A549 (cell line): ENCODE data around the gene NDUFB10. TPM values are rescaled to one million over a fixed set of nuclear protein-coding genes. Genes with fewer than 3 reads are reported as not detected.

Experiments
- ATAC-seq, 2 experiments: fragments of 200-7000 bp in 1 of 2; fragments of >200 bp in 1 of 2; cut with Nextera tagmentation in 1 of 2; cut with Tn5 transposase in 1 of 2; 3 replicates each; pipeline versions ENCODE4 v1.8.0 to v1.9.1; 2018 to 2020; ENCODE audit warnings: mild to moderate bottlenecking in 1 of 2, moderate library complexity in 1 of 2
- CTCF ChIA-PET: fragments of 300-600 bp; sonication (Branson Sonifier 250); formaldehyde crosslinking; extraction: SDS; loops from one replicate; lab custom pipeline; 2021; ENCODE audit warnings: antibody characterized with exemption, inconsistent platforms; lab: Yijun Ruan, JAX
- POLR2A ChIA-PET: fragments of 350-600 bp; formaldehyde crosslinking; extraction: SDS; loops from one replicate; lab custom pipeline; 2021; ENCODE audit warnings: antibody characterized with exemption, inconsistent platforms; lab: Yijun Ruan, JAX
- DNase-seq, 2 experiments: peaks; one replicate each; pipeline versions ENCODE4 v3.0.0 to v3.0.0-alpha.2; 2011 to 2016; ENCODE audit warnings: low read depth in 1 of 2, low spot score in 1 of 2
- FAIRE-seq: peaks from 2 replicates; lab custom pipeline; 2011; peaks lifted over from hg19 to GRCh38; lab: Jason Lieb, UNC
- H3K27ac ChIP-seq, 2 experiments: fragments of >200 bp; sonication (Bioruptor Twin); formaldehyde crosslinking; 3 replicates each; pipeline ENCODE4 v1.5.1; 2016 to 2017
- H3K4me1 ChIP-seq: fragments of >200 bp; sonication (Bioruptor Twin); formaldehyde crosslinking; 3 replicates; pipeline ENCODE4 v1.6.1; 2016
- H3K4me2 ChIP-seq: fragments of >200 bp; sonication (Bioruptor Twin); formaldehyde crosslinking; 3 replicates; pipeline ENCODE4 v1.6.1; 2016
- H3K4me3 ChIP-seq: fragments of >200 bp; sonication (Bioruptor Twin); formaldehyde crosslinking; 3 replicates; pipeline ENCODE4 v1.5.1; 2016
- H3K9me3 ChIP-seq: fragments of >200 bp; sonication (Bioruptor Twin); formaldehyde crosslinking; 3 replicates; pipeline ENCODE4 v1.6.1; 2016
- BHLHE40 ChIP-seq: IDR thresholded peaks from 2 replicates; pipeline ENCODE4 v1.6.1; 2012; ENCODE audit warnings: low read depth, low read length, inconsistent platforms
- CBX2 ChIP-seq: fragments of 200-600 bp; sonication (generic); IDR thresholded peaks from 2 replicates; pipeline ENCODE4 v1.6.1; 2016; ENCODE audit warnings: low read depth, mild to moderate bottlenecking, borderline replicate concordance
- CBX8 ChIP-seq: fragments of 200-600 bp; sonication (generic); IDR thresholded peaks from 2 replicates; pipeline ENCODE4 v1.6.1; 2016
- CEBPB ChIP-seq, 2 experiments: fragments of >200 bp in 1 of 2; sonication (Bioruptor Twin) in 1 of 2; formaldehyde crosslinking in 1 of 2; IDR thresholded peaks; 2 replicates each; pipeline ENCODE4 v1.6.1; 2012 to 2016
- EHF ChIP-seq: fragments of 250-450 bp; sonication (Bioruptor Pico); IDR thresholded peaks from 2 replicates; pipeline ENCODE4 v1.5.0; 2020; ENCODE audit warnings: mild to moderate bottlenecking
- EHMT2 ChIP-seq: fragments of 200-600 bp; sonication (generic); IDR thresholded peaks from 2 replicates; pipeline ENCODE4 v1.6.1; 2016; ENCODE audit warnings: antibody characterized with exemption, low read depth, mild to moderate bottlenecking, moderate library complexity
- FOXS1 ChIP-seq: fragments of 250-450 bp; sonication (Bioruptor Pico); IDR thresholded peaks from 2 replicates; pipeline ENCODE4 v1.5.0; 2020; ENCODE audit warnings: mild to moderate bottlenecking, moderate library complexity
- HDAC2 ChIP-seq: fragments of 200-600 bp; sonication (generic); IDR thresholded peaks from 2 replicates; pipeline ENCODE4 v1.6.1; 2016
- HOXA7 ChIP-seq: fragments of 250-450 bp; sonication (Bioruptor Pico); IDR thresholded peaks from 2 replicates; pipeline ENCODE4 v1.5.0; 2020; ENCODE audit warnings: mild to moderate bottlenecking, moderate library complexity
- MAFK ChIP-seq: fragments of 450-650 bp; IDR thresholded peaks from 2 replicates; pipeline ENCODE4 v1.6.1; 2014; ENCODE audit not compliant: partially characterized antibody
- MAZ ChIP-seq: fragments of 150-350 bp; IDR thresholded peaks from 2 replicates; pipeline ENCODE4 v1.6.1; 2014; ENCODE audit warnings: antibody characterized with exemption, low read depth, low read length, borderline replicate concordance
- NFE2L2 ChIP-seq: fragments of 150-350 bp; conservative IDR thresholded peaks from 2 replicates; pipeline ENCODE4 v1.6.1; 2014; ENCODE audit warnings: low read length
- POLR2AphosphoS2 ChIP-seq: conservative IDR thresholded peaks from 2 replicates; pipeline ENCODE4 v1.6.1; 2012; ENCODE audit warnings: low read length, improper control_type of control experiment, inconsistent platforms
- RARB ChIP-seq: fragments of 250-450 bp; sonication (Bioruptor Pico); IDR thresholded peaks from 2 replicates; pipeline ENCODE4 v1.8.0; 2021; ENCODE audit warnings: mild to moderate bottlenecking, moderate library complexity
- RCOR1 ChIP-seq: fragments of 150-350 bp; IDR thresholded peaks from 2 replicates; pipeline ENCODE4 v1.6.1; 2014; ENCODE audit warnings: antibody characterized with exemption, low read length, low read depth
- TFCP2L1 ChIP-seq: fragments of 250-450 bp; sonication (Bioruptor Pico); IDR thresholded peaks from 2 replicates; pipeline ENCODE4 v1.5.0; 2021; ENCODE audit warnings: mild to moderate bottlenecking
- ZC3H11A ChIP-seq: fragments of 450-650 bp; IDR thresholded peaks from 2 replicates; pipeline ENCODE4 v1.6.1; 2014; ENCODE audit warnings: antibody characterized with exemption, mild to moderate bottlenecking
- ZFP36 ChIP-seq: fragments of 450-650 bp; IDR thresholded peaks from 2 replicates; pipeline ENCODE4 v1.6.1; 2014; ENCODE audit warnings: borderline replicate concordance; ENCODE audit not compliant: partially characterized antibody
- ZSCAN20 ChIP-seq: fragments of 250-450 bp; sonication (Bioruptor Pico); IDR thresholded peaks from 2 replicates; pipeline ENCODE4 v1.8.0; 2022; ENCODE audit warnings: mild to moderate bottlenecking, moderate library complexity
- WGBS: methylation state at CpG from one replicate; pipeline ENCODE4 v1.1.6; 2017; ENCODE audit errors: missing lambda C conversion rate; 5-methylcytosine and 5-hydroxymethylcytosine counted together
- polyA plus RNA-seq, 4 experiments: library from polyadenylated mRNA; depleted of rRNA in 3 of 4; stranded (reverse); fragments of >200 nt; fragmentation: RNase III in 1 of 4; extraction: RNeasy Plus Mini Kit Qiagen cat#74134 plus additional on column Dnase treatment in 1 of 4; gene quantifications; 2 replicates in 3 of 4; 3 replicates in 1 of 4; pipeline ENCODE4 v1.2.3, GENCODE V29; 2011 to 2017
- TF ChIP-seq, protein P1 (sequence below): fragments of 250-450 bp; sonication (Bioruptor Pico); IDR thresholded peaks from 2 replicates; pipeline ENCODE4 v1.5.0; 2021; ENCODE audit warnings: mild to moderate bottlenecking, moderate library complexity, borderline replicate concordance
- TF ChIP-seq, protein P2 (sequence below): fragments of >200 bp; sonication (Bioruptor Twin); formaldehyde crosslinking; IDR thresholded peaks from 2 replicates; pipeline ENCODE4 v1.6.1; 2016
- TF ChIP-seq, protein P3 (sequence below): fragments of 150-350 bp; IDR thresholded peaks from 2 replicates; pipeline ENCODE4 v1.6.1; 2014; ENCODE audit warnings: low read depth, mild to moderate bottlenecking, low read length
- TF ChIP-seq, protein P4 (sequence below): fragments of >200 bp; sonication (Bioruptor Twin); formaldehyde crosslinking; IDR thresholded peaks from 3 replicates; pipeline ENCODE4 v1.6.1; 2016
- TF ChIP-seq, protein P5 (sequence below): IDR thresholded peaks from 2 replicates; pipeline ENCODE4 v1.6.1; 2012; ENCODE audit warnings: low read depth, borderline replicate concordance

The NDUFB10 gene
- polyA plus RNA-seq, 2 of the 4 experiments (the other 2 are of a cell fraction) = 198 to 389 TPM

DNA sequence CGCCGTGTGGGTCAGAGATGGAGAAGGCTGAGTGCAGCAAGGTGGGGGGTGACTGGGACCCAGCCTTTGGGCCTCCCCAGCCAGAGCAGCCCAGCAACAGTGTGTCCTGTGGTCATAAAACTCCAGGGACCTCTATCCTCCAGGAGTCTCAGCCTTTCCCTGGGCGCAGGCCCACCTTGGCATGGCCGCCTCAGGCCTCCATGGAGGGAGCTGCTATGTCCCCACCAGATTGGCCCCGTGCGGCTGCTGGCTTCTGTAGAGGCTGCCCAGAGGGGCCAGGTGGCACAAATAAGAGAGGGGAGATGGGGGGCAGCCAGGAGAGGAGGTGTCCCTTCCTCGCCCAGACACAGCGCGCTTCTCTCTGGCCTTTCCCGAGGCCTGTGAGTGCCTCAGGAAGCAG, 27.9 kb downstream of the NDUFB10 start (continued):
- TF ChIP-seq, protein P1, sequence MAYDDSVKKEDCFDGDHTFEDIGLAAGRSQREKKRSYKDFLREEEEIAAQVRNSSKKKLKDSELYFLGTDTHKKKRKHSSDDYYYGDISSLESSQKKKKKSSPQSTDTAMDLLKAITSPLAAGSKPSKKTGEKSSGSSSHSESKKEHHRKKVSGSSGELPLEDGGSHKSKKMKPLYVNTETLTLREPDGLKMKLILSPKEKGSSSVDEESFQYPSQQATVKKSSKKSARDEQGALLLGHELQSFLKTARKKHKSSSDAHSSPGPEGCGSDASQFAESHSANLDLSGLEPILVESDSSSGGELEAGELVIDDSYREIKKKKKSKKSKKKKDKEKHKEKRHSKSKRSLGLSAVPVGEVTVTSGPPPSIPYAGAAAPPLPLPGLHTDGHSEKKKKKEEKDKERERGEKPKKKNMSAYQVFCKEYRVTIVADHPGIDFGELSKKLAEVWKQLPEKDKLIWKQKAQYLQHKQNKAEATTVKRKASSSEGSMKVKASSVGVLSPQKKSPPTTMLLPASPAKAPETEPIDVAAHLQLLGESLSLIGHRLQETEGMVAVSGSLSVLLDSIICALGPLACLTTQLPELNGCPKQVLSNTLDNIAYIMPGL (CRISPR knock-in tag) = no peak
- no peak for TF ChIP-seq EHMT2
- TF ChIP-seq, protein P2, sequence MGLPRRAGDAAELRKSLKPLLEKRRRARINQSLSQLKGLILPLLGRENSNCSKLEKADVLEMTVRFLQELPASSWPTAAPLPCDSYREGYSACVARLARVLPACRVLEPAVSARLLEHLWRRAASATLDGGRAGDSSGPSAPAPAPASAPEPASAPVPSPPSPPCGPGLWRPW = no peak
- TF ChIP-seq, protein P3, sequence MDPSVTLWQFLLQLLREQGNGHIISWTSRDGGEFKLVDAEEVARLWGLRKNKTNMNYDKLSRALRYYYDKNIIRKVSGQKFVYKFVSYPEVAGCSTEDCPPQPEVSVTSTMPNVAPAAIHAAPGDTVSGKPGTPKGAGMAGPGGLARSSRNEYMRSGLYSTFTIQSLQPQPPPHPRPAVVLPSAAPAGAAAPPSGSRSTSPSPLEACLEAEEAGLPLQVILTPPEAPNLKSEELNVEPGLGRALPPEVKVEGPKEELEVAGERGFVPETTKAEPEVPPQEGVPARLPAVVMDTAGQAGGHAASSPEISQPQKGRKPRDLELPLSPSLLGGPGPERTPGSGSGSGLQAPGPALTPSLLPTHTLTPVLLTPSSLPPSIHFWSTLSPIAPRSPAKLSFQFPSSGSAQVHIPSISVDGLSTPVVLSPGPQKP = no peak
- no peak for TF ChIP-seq HDAC2
- no peak for TF ChIP-seq CBX2
- no peak for TF ChIP-seq BHLHE40
- TF ChIP-seq, protein P4, sequence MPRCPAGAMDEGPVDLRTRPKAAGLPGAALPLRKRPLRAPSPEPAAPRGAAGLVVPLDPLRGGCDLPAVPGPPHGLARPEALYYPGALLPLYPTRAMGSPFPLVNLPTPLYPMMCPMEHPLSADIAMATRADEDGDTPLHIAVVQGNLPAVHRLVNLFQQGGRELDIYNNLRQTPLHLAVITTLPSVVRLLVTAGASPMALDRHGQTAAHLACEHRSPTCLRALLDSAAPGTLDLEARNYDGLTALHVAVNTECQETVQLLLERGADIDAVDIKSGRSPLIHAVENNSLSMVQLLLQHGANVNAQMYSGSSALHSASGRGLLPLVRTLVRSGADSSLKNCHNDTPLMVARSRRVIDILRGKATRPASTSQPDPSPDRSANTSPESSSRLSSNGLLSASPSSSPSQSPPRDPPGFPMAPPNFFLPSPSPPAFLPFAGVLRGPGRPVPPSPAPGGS = no peak
- TF ChIP-seq, all 56 proteins: peak for 0

DNA sequence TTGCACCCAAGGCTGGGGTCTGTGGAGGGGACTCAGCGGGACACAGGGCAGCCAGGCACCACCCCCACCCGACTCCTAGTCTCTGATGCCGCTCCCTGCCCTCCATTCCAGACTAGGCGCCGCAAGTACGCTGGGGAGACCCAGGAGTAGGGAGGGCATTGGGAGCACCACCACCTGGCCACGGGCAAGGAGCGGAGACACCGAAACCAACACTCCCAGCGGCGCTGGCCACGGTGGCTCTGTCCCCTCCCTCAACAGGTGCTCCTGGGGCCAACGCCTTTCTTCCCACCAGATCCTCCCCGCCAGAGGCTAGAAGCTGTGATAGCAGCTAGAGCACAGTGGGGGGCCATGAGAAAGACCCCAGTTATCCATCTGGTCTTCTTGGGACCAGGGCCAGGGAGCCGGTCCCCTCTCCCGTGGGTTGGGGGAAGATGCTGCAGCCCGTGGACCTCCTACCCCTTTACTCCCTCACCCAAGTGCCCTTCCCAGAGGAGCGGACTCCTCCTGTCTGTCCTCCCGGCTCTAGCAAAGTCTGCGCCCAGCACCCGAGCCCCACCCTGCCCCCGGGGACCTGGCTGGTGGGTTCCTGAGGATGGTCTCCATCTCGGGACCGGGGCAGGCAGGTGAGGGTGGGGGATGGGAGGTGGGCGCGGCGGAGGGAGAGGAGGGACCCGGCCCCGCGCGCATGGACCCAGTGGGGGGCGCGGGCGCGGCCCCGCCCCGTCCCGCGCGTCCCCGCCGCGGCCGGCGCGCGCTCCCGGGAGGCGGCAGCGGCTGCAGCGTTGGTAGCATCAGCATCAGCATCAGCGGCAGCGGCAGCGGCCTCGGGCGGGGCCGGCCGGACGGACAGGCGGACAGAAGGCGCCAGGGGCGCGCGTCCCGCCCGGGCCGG, 30.1 kb downstream of the NDUFB10 start, which contains the start of gene SYNGR3:
SYNGR3 (plus strand) TSS at position 762 of the 892 bp plus-strand sequence. CDS start 133 bp downstream, outside the sequence.
- FAIRE-seq (no peak), ATAC-seq (no peak), DNase-seq (no peak)
- Histone ChIP-seq H3K4me3 (peak within 1 kb of the TSS; percentile 56), H3K4me2 (peak within 1 kb of the TSS; percentile 79), H3K4me1 (peaks cover 67% of the 10 kb centered on the region), H3K9me3 (no peaks in the 10 kb centered on the region), H3K27ac (peak within 1 kb of the TSS; percentile 58 to 94)
- WGBS = 52% methylated on average over 22 of the region's 67 CpGs
- TF ChIP-seq RARB (CRISPR knock-in tag) = no peak
- TF ChIP-seq, protein P4 = no peak
- TF ChIP-seq MAZ = no peak
- TF ChIP-seq RCOR1 = no peak
- TF ChIP-seq HOXA7 (CRISPR knock-in tag) = no peak
- TF ChIP-seq FOXS1 (CRISPR knock-in tag) = no peak
- no peak for TF ChIP-seq NFE2L2
- TF ChIP-seq BHLHE40 = no peak
- TF ChIP-seq CEBPB (IDR thresholded peaks at IDR 0.05) = no peak
- TF ChIP-seq, protein P3 = no peak
- TF ChIP-seq, protein P5, sequence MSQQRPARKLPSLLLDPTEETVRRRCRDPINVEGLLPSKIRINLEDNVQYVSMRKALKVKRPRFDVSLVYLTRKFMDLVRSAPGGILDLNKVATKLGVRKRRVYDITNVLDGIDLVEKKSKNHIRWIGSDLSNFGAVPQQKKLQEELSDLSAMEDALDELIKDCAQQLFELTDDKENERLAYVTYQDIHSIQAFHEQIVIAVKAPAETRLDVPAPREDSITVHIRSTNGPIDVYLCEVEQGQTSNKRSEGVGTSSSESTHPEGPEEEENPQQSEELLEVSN = no peak
- TF ChIP-seq ZSCAN20 (CRISPR knock-in tag) = no peak
- TF ChIP-seq POLR2AphosphoS2 = no peak
- TF ChIP-seq CBX8 = no peak
- TF ChIP-seq ZC3H11A = no peak
- TF ChIP-seq MAFK = no peak
- no peak for TF ChIP-seq EHF (CRISPR knock-in tag)
- TF ChIP-seq ZFP36 = no peak
- TF ChIP-seq, protein P1 (CRISPR knock-in tag) = no peak
- TF ChIP-seq TFCP2L1 (CRISPR knock-in tag) = no peak
- CTCF ChIA-PET = interaction anchor here (1.3 to 19.7 kb wide), 3 partner anchors 8 to 151 kb away, joined by 3 to 196 read pairs (median 7); partner anchors contain the start of gene ZNF598
- POLR2A ChIA-PET = no interaction called here
